Measurements from ENCODE around the gene TRIM24. TPM values are rescaled to one million over a fixed set of nuclear protein-coding genes. Genes with fewer than 3 reads are reported as not detected.

The TRIM24 gene
- total and polyA plus RNA-seq, 3 donors from 2014 or later: 38.7 to 63.2 (median 55.9) TPM

DNA sequence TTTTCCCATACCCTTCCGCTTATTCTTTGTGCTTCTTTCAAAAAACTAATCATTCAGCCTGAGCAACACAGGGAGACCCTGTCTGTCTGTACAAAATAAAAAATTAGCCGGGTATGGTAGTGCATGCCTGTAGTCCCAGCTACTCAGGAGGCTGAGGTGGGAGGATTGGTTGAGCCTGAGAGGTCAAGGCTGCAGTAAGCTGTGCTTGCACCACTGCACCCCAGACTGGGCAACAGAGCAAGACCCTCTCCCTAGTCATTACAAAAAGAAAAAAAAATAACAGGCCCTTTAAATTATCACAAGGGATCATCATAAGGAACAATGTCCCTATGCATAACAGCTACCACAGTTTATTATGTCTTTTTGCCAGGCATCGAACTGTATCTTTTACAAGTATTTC is 119.6 kb downstream of the TRIM24 start:
- Histone ChIP-seq H3K4me1 (no peaks in the 10 kb centered on the region), H3K4me3 (no peak overlapping the region), H3K27ac (no peak overlapping the region), H3K9me3 (no peaks in the 10 kb centered on the region), H3K27me3 (no peaks in the 10 kb centered on the region), H3K36me3 (ENCODE audit: low read depth, missing control alignments) (no peaks in the 10 kb centered on the region)
- intact Hi-C loops (cut with DNase I; ENCODE audit: low total_unique reads): no loop called here
- WGBS, 2 donors: 95 to 96% methylated on average over 3 of the region's 3 CpGs
- no peak for DNase-seq
- TF ChIP-seq CTCF (IDR thresholded peaks at IDR 0.05): no peak
- no peak for TF ChIP-seq POLR2A (IDR thresholded peaks at IDR 0.05)

GRCh38 chr7:138581065-138581464 is 121.0 kb downstream of the TRIM24 start:
- Histone ChIP-seq H3K9me3 (no peaks in the 10 kb centered on the region), H3K4me1 (no peaks in the 10 kb centered on the region), H3K4me3 (no peak overlapping the region), H3K27ac (no peak overlapping the region), H3K36me3 (ENCODE audit: low read depth, missing control alignments) (no peaks in the 10 kb centered on the region), H3K27me3 (no peaks in the 10 kb centered on the region)
- TF ChIP-seq CTCF (IDR thresholded peaks at IDR 0.05) (no peak), POLR2A (IDR thresholded peaks at IDR 0.05) (no peak)
- intact Hi-C loops (cut with DNase I; ENCODE audit: low total_unique reads): no loop called here
- no peak for DNase-seq
- 91 to 93% methylated on average over 4 of the region's 4 CpGs for WGBS, 2 donors

DNA sequence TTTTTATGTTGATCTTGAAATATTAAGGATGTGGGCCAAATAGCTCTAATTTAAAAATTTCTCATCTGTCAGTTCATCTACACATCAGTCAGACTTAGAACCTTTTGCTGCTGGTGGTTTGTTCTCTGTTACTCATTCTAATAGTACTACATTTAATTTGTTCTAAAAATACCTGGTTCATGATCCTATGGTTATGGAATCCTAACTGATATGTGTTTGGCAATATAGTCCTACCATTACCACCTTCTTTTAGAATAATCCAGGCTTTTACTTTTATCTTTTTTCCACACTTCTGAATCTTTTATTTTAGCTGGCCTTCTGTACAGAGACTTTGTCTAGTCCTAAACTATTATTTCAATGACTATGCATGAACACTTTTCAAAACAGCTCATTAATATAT is 124.2 kb downstream of the TRIM24 start:
- intact Hi-C loops (cut with DNase I; ENCODE audit: low total_unique reads): no loop called here
- H3K4me1 ChIP-seq: no peaks in the 10 kb centered on the region
- no peak overlapping the region for H3K27ac ChIP-seq
- no peaks in the 10 kb centered on the region for H3K36me3 ChIP-seq (ENCODE audit: low read depth, missing control alignments)
- no peak for DNase-seq
- no peaks in the 10 kb centered on the region for H3K9me3 ChIP-seq
- H3K27me3 ChIP-seq: no peaks in the 10 kb centered on the region
- TF ChIP-seq POLR2A (IDR thresholded peaks at IDR 0.05): no peak
- TF ChIP-seq CTCF (IDR thresholded peaks at IDR 0.05): no peak
- H3K4me3 ChIP-seq: no peak overlapping the region

DNA sequence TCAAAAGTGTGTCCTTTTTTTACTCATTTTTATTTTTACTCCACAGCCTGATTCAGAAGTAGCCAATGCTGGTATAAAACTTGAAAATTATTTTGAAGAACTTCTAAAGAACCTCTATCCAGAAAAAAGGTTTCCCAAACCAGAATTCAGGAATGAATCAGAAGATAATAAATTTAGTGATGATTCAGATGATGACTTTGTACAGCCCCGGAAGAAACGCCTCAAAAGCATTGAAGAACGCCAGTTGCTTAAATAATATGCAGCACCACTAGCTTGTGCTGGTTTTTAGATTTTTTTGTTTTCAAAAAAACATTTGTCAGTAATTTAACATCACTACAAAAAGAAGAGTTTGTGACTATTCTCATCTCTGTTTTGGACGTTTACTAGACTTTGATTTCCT is 124.6 kb downstream of the TRIM24 start:
- 83% methylated on average over 4 of the region's 4 CpGs for WGBS, 2 donors

More for the DNA sequence above, 124.6 kb downstream of the TRIM24 start:
- no peaks in the 10 kb centered on the region for H3K27me3 ChIP-seq
- intact Hi-C loops (cut with DNase I; ENCODE audit: low total_unique reads): no loop called here
- no peak overlapping the region for H3K27ac ChIP-seq
- TF ChIP-seq POLR2A (IDR thresholded peaks at IDR 0.05): no peak
- no peak for TF ChIP-seq CTCF (IDR thresholded peaks at IDR 0.05)
- H3K4me3 ChIP-seq: no peak overlapping the region
- DNase-seq: no peak
- H3K36me3 ChIP-seq (ENCODE audit: low read depth, missing control alignments): no peaks in the 10 kb centered on the region
- no peaks in the 10 kb centered on the region for H3K9me3 ChIP-seq
- no peaks in the 10 kb centered on the region for H3K4me1 ChIP-seq

All from testis (tissue), 3 donors.